ENCODE measurements around the gene IGSF8. TPM values are rescaled to one million over a fixed set of nuclear protein-coding genes. Genes with fewer than 3 reads are reported as not detected.

Gene IGSF8
- total RNA-seq, 4 donors from 2014 or later: 5.4 to 41.4 (median 26.9) TPM

- no peak for DNase-seq
- no peak overlapping the region for H3K27ac ChIP-seq
- TF ChIP-seq POLR2A (IDR thresholded peaks at IDR 0.05) (no peak), CTCF (IDR thresholded peaks at IDR 0.05) (no peak)
- H3K4me3 ChIP-seq: no peak overlapping the region
- H3K4me1 ChIP-seq: no peaks in the 10 kb centered on the region
- H3K27me3 ChIP-seq: no peaks in the 10 kb centered on the region
- H3K36me3 ChIP-seq: no peaks in the 10 kb centered on the region
- intact Hi-C loops (cut with DNase I; ENCODE audit: low total_unique reads): loop anchor here (10.0 kb wide), 1 partner anchor 105 kb away; the partner anchor contains the start of gene CASQ1
- no peaks in the 10 kb centered on the region for H3K9me3 ChIP-seq
Measured at GRCh38 chr1:160089883-160090282, 8.5 kb downstream of the IGSF8 start.

DNA sequence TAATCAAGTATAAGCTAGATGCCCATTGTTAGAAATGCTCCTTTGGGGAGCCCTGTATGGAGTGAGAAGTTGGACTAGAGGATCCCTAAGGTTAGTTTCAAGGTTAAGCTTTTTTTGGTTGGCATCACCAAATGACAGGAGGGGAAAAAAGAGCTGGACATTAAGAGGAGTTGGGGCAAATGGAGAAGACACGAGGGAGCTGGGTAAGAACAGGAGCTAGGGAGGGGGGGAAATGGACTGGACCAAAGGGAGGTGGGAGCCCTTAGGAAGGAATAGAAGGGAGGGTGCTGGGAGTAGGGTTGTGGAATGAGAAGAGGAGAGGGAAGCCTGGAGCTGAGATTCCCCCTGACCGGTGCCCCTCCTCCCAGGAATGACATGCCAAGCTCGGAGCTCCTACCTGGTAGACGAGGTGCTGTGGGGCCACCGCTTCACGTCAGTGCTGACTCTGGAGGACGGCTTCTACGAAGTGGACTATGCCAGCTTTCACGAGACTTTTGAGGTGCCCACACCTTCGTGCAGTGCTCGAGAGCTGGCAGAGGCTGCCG lies 11.2 kb downstream of the IGSF8 start:
- no peak overlapping the region for H3K27ac ChIP-seq
- intact Hi-C loops (cut with DNase I; ENCODE audit: low total_unique reads): no loop called here
- no peak overlapping the region for H3K4me3 ChIP-seq
- DNase-seq: no peak
- TF ChIP-seq POLR2A (IDR thresholded peaks at IDR 0.05) (no peak), CTCF (IDR thresholded peaks at IDR 0.05) (no peak)
- no peaks in the 10 kb centered on the region for H3K4me1 ChIP-seq
- no peaks in the 10 kb centered on the region for H3K9me3 ChIP-seq
- H3K36me3 ChIP-seq: no peaks in the 10 kb centered on the region
- peaks cover 0 to 7% of the 10 kb centered on the region in 2 donors for H3K27me3 ChIP-seq

GRCh38 chr1:160086456-160086892 lies 11.9 kb downstream of the IGSF8 start:
- H3K4me3 ChIP-seq: no peak overlapping the region
- no peaks in the 10 kb centered on the region for H3K4me1 ChIP-seq
- H3K9me3 ChIP-seq: no peaks in the 10 kb centered on the region
- peak overlapping the region in 1 of 2 donors; percentile 42 for H3K27ac ChIP-seq
- peaks cover 0 to 7% of the 10 kb centered on the region in 2 donors for H3K27me3 ChIP-seq
- no peak for TF ChIP-seq CTCF (IDR thresholded peaks at IDR 0.05)
- no peak for TF ChIP-seq POLR2A (IDR thresholded peaks at IDR 0.05)
- DNase-seq: no peak
- intact Hi-C loops (cut with DNase I; ENCODE audit: low total_unique reads): no loop called here
- H3K36me3 ChIP-seq: no peaks in the 10 kb centered on the region

DNA sequence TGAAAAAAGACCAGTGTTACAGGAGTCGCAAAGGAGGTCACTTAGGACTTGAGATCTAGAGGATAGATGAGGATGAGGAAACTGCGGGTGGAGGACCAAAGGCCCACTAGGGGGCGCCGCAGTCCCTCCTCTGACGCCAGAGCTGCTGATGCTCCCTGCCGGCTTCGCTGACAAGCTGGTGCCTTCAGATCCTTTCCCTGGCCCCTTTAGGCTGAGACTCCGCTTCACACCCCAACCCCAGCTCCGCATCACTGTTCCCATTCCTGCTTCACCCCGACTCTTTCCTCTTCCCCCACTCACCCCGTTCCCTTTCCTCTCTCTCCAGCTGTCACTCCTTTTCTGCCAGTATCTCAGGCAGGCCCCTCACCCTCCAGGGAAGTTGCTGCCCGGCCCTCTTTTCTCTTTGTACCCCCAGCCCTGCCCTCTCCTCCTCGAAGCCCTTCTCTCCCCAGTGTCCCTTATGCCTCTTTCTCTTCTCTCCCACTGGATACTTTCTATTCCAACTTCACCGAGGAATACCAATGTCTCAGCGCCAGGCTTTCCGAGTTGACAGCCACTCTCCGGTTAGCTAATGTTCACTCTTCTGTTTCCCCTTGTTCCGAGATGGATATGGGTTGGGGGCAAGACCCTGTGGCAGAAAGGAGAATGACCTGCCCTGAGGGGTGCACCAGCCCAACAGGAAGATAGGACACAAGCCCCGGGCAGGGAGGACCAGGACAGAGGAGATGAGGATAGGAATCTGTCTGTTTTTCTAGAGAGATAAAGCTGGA lies 12.5 kb downstream of the IGSF8 start:
- no peak overlapping the region for H3K4me3 ChIP-seq
- no peaks in the 10 kb centered on the region for H3K9me3 ChIP-seq
- H3K27ac ChIP-seq: peak overlapping the region in 1 of 2 donors; percentile 42
- intact Hi-C loops (cut with DNase I; ENCODE audit: low total_unique reads): no loop called here
- H3K4me1 ChIP-seq: no peaks in the 10 kb centered on the region
- H3K36me3 ChIP-seq: no peaks in the 10 kb centered on the region
- H3K27me3 ChIP-seq: peaks cover 0 to 7% of the 10 kb centered on the region in 2 donors
- peak; percentile 60 for DNase-seq
- TF ChIP-seq POLR2A (IDR thresholded peaks at IDR 0.05): no peak
- peak; percentile 50 to 64 (median 51) for TF ChIP-seq CTCF (IDR thresholded peaks at IDR 0.05)

DNA sequence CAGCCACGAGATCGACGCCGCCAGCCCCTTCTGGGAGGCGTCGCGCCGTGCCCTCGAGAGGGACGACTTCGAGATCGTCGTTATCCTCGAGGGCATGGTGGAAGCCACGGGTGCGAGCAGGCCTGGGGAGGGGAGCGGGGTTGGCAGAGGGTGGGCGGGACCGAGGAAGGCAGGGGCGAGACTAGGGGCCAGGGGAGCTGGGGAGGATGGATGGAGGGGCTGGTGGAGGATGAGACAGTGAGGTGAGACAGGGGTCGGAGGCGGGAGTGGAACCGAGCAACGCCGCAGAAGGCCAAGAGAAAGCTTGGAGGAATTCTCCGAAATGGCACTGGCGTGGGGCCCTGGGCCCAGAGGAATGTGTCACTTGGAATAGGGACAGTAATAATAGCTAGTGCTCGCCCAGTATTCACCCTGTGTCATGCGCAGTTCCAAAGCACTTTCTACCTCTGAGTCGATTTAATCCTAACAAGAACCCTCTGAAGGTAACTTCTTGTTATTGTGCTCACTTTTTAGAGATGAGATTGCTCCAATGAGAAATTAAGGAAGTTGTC lies 13.6 kb downstream of the IGSF8 start:
- Histone ChIP-seq H3K4me1 (no peaks in the 10 kb centered on the region), H3K4me3 (no peak overlapping the region), H3K27ac (no peak overlapping the region), H3K9me3 (no peaks in the 10 kb centered on the region), H3K27me3 (peaks cover 0 to 7% of the 10 kb centered on the region in 2 donors), H3K36me3 (no peaks in the 10 kb centered on the region)
- TF ChIP-seq POLR2A (IDR thresholded peaks at IDR 0.05): no peak
- no peak for TF ChIP-seq CTCF (IDR thresholded peaks at IDR 0.05)
- intact Hi-C loops (cut with DNase I; ENCODE audit: low total_unique reads): no loop called here
- no peak for DNase-seq
